ENCODE measurements around the gene CCDC88C. TPM values are rescaled to one million over a fixed set of nuclear protein-coding genes. Genes with fewer than 3 reads are reported as not detected.
"Not testable (repeated sequence)": the region's sequence is repeated elsewhere in the genome, so short reads cannot be mapped to it uniquely, and the experiment has no call there.

The CCDC88C gene
- total RNA-seq, 6 donors from 2014 or later = 33.1 to 119 (median 54.5) TPM

DNA sequence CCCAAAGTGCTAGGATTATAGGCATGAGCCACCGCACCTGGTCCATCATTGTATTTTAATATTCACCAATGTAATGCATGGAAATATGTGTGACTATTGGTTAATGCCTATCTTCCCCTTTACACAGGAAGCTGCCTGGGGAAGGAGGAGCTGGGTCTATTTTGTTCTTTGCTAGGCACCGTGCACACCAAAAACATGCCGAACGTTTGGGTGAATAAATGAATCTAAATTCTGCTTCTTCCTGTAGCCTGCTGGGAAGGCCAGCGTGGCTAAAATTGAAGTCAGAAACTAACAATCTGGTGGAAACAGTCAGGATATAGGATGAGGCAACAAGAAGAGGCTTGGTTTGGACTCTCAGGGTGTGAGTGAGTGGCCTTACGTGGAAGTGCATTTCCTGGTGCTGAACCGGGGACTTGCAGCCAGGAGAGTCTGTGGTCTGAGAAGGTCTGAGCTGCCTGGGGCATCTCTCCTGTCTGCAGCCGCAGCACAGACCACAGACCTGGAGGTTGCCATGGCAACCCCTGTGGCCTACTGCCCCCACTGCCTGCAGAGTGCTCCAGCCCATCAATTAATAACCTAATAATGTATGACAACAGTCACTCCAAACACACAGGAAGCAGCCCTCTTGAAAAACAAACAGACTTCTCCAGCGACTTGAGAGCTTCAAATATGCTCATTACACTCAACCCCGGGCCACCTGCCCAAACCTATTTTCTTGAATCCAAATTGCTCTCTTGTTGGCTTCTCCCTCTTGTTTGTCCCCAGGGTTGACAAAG lies 167.6 kb downstream of the CCDC88C start:
- WGBS, 2 donors = 27 to 37% methylated on average over 10 of the region's 10 CpGs
- no peaks in the 10 kb centered on the region for H3K36me3 ChIP-seq
- H3K27ac ChIP-seq = peak overlapping the region; percentile 50 to 70 (median 68)
- DNase-seq (peak; percentile 49 to 72), ATAC-seq (ENCODE audit: low FRiP score in 2 of 2) (peak; percentile 49 to 82)
- no peak overlapping the region for H3K4me3 ChIP-seq
- no peaks in the 10 kb centered on the region for H3K27me3 ChIP-seq
- no peaks in the 10 kb centered on the region for H3K9me3 ChIP-seq
- H3K4me1 ChIP-seq = peaks cover 35 to 63% (median 50%) of the 10 kb centered on the region in 4 donors
- TF ChIP-seq EP300 (IDR thresholded peaks at IDR 0.05) = peak in 1 of 4 donors; percentile 18
- TF ChIP-seq, protein P1, sequence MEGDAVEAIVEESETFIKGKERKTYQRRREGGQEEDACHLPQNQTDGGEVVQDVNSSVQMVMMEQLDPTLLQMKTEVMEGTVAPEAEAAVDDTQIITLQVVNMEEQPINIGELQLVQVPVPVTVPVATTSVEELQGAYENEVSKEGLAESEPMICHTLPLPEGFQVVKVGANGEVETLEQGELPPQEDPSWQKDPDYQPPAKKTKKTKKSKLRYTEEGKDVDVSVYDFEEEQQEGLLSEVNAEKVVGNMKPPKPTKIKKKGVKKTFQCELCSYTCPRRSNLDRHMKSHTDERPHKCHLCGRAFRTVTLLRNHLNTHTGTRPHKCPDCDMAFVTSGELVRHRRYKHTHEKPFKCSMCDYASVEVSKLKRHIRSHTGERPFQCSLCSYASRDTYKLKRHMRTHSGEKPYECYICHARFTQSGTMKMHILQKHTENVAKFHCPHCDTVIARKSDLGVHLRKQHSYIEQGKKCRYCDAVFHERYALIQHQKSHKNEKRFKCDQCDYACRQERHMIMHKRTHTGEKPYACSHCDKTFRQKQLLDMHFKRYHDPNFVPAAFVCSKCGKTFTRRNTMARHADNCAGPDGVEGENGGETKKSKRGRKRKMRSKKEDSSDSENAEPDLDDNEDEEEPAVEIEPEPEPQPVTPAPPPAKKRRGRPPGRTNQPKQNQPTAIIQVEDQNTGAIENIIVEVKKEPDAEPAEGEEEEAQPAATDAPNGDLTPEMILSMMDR (IDR thresholded peaks at IDR 0.05) = peak in 2 of 6 experiments; percentile 8 to 51
- TF ChIP-seq POLR2AphosphoS5 (IDR thresholded peaks at IDR 0.05) = peak in 1 of 2 donors; percentile 8
- no peak for TF ChIP-seq POLR2A (IDR thresholded peaks at IDR 0.05)

DNA sequence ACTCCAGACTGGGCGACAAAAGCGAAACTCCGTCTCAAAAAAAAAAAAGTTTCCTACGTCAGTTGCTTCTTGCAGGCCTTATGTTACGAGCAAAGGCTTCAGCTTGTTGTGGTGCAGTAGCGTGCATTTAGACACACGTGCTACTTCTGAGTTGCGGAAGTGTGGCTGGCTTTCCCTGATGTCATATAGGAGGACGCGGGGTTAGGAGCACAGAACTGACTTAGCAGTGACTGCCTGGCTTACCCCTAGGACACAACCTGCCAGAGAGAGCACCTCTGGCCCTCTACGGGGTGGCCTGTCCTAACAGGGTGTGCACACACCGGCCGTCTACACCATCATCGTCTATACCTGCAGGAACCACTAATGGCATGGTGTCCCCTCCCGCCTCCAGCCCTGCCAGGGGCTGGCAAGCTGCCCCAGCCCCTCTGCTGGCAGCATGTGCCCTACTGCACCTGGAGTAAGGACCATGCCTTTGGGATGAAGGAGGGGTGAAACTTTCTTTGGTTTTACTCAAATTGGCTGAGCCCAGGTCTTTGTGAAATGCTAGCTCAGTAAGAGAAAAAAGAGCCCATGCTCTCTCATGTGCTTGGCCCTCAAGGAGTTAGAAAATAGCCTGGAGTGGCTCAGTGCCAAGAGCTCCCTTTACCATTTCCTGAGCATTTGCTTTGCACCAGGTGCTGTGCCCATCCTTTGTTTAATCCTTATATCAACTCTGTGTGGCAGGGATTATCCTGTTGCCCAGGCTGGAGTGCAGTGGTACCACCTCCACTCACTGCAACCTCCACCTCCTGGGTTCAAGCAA lies 171.4 kb downstream of the CCDC88C start:
- ATAC-seq (ENCODE audit: low FRiP score in 2 of 2) = no peak
- Histone ChIP-seq H3K4me3 (no peak overlapping the region), H3K27me3 (no peaks in the 10 kb centered on the region), H3K4me1 (peaks cover 40 to 65% (median 55%) of the 10 kb centered on the region in 4 donors), H3K36me3 (no peaks in the 10 kb centered on the region), H3K27ac (peak overlapping the region in 1 of 4 donors; percentile 49), H3K9me3 (no peaks in the 10 kb centered on the region)
- TF ChIP-seq EP300 (IDR thresholded peaks at IDR 0.05) = no peak
- TF ChIP-seq POLR2A (IDR thresholded peaks at IDR 0.05) = peak in 1 of 4 donors; percentile 28
- peak in 1 of 2 donors; percentile 60 for DNase-seq
- WGBS, 2 donors = 87 to 94% methylated on average over 10 to 15 of the region's 15 CpGs

DNA sequence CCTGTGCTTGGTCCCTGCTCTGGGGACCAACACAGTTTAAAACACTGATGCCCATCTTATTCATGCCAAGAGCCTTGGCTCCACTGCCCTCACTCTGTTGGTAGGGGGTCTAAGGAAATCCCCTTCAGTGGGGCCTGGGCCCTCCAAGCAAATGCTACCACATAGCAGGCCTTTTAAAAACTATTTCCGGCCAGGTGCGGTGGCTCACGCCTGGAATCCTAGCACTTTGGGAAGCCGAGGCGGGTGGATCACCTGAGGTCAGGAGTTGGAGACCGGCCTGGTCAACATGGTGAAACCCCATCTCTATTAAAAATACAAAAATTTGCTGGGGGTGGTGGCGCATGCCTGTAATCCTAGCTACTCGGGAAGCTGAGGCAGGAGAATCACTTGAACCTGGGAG lies 172.0 kb downstream of the CCDC88C start:
- Histone ChIP-seq H3K27ac (peak overlapping the region in 3 of 4 donors; percentile 43 to 76 (median 73)), H3K4me1 (peaks cover 34 to 58% (median 48%) of the 10 kb centered on the region in 4 donors)
- not testable (repeated sequence) for H3K9me3 ChIP-seq; ATAC-seq (ENCODE audit: low FRiP score in 2 of 2); DNase-seq; H3K27me3 ChIP-seq; H3K36me3 ChIP-seq; H3K4me3 ChIP-seq
- WGBS, 2 donors = 96 to 100% methylated on average over 5 to 8 of the region's 8 CpGs

DNA sequence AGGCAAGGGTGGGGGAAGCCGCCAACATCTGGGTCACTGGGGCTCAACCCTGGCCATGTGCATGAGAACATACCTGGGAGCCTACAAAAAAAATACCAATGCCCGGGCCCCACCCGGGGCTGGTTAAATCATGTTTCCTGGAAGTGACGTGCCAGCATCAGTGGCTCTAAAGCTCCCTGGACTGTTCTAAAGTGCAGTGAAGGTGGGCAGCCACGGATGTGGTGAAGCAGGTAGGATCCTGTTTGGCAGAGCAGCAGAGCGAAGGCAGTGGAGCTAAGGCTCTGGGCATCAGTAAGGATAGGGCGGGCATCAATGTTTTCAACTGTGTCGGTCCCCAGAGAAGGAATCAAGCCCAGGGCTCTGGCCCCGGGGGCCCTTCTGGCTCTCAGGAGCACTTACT lies 172.6 kb downstream of the CCDC88C start:
- peak overlapping the region in 2 of 4 donors; percentile 8 to 15 for H3K4me3 ChIP-seq

DNA sequence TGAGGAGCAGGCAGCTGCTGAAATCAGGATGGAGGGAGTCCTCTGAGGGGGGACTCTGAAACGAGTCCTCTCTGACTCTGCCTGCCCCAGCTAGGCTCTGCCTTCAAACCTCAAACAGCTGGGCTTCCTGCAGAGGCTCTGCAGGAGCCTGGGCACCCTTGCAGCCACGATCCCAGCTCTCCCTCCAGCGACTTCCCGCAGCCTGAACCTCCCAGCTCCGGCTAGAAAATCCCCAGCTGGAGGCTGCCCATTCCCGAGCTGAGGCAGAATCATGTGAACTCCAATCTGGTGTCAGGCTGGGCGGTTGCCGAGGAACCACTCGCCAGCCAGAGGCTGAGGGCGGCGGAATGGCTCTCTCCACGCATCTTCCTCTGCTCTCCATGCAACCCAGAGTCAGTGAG lies 173.1 kb downstream of the CCDC88C start, which contains the start of gene GPR68:
TSS of gene GPR68 (minus strand) at position 204 of the 401 bp plus-strand sequence. CDS start 9,654 bp downstream, outside the sequence.
- ATAC-seq (ENCODE audit: low FRiP score in 2 of 2) (peak; percentile 10 to 59), DNase-seq (peak in 1 of 2 donors; percentile 74)
- Histone ChIP-seq H3K4me1 (peaks cover 23 to 47% (median 37%) of the 10 kb centered on the region in 4 donors), H3K27me3 (no peaks in the 10 kb centered on the region), H3K9me3 (no peaks in the 10 kb centered on the region), H3K27ac (peak within 1 kb of the TSS; percentile 5 to 76 (median 59)), H3K4me3 (peak within 1 kb of the TSS in 2 of 4 donors; percentile 8 to 15), H3K36me3 (no peaks in the 10 kb centered on the region)
- WGBS, 2 donors = 17 to 60% methylated on average over 2 to 12 of the region's 12 CpGs
- TF ChIP-seq POLR2A (IDR thresholded peaks at IDR 0.05) = no peak
- TF ChIP-seq POLR2AphosphoS5 (IDR thresholded peaks at IDR 0.05) = no peak
- no peak for TF ChIP-seq EP300 (IDR thresholded peaks at IDR 0.05)
- TF ChIP-seq, protein P1 (IDR thresholded peaks at IDR 0.05) = no peak

More for the DNA sequence above, 172.6 kb downstream of the CCDC88C start:
- peaks cover 29 to 52% (median 42%) of the 10 kb centered on the region in 4 donors for H3K4me1 ChIP-seq
- DNase-seq (no peak), ATAC-seq (ENCODE audit: low FRiP score in 2 of 2) (peak in 1 of 2 donors; percentile 42)
- peak overlapping the region; percentile 5 to 76 (median 59) for H3K27ac ChIP-seq
- no peaks in the 10 kb centered on the region for H3K36me3 ChIP-seq
- WGBS, 2 donors = 77 to 83% methylated on average over 7 to 9 of the region's 9 CpGs
- H3K9me3 ChIP-seq = no peaks in the 10 kb centered on the region
- no peaks in the 10 kb centered on the region for H3K27me3 ChIP-seq
- peak in 1 of 2 donors; percentile 5 for TF ChIP-seq POLR2AphosphoS5 (IDR thresholded peaks at IDR 0.05)
- no peak for TF ChIP-seq EP300 (IDR thresholded peaks at IDR 0.05)
- no peak for TF ChIP-seq POLR2A (IDR thresholded peaks at IDR 0.05)

DNA sequence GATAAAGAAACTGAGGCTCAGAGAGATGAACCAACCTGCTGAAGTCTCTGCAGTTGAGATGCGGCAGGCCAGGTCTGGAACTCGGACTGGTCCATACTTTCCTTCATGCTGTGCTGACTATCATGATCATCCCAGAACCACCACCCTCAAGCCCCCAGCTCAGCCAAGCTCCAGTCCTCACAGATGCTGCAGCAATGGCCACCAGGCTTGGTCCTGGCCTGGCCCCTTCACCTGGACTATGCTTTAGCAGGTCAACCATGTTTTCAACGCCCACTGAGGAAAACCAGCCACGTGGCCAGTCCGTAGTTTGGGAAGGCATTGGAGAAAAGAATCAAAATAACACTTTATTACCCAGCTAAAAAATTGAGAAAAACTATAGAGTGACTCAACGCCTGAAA lies 174.5 kb downstream of the CCDC88C start:
- H3K27ac ChIP-seq = peak overlapping the region in 3 of 4 donors; percentile 28 to 76 (median 73)
- ATAC-seq (ENCODE audit: low FRiP score in 2 of 2) (no peak), DNase-seq (no peak)
- peak overlapping the region in 2 of 4 donors; percentile 2 to 3 for H3K4me3 ChIP-seq
- no peak for TF ChIP-seq EP300 (IDR thresholded peaks at IDR 0.05)
- no peaks in the 10 kb centered on the region for H3K36me3 ChIP-seq
- WGBS, 2 donors = 75 to 77% methylated on average over 6 of the region's 6 CpGs
- H3K4me1 ChIP-seq = peaks cover 21 to 43% (median 36%) of the 10 kb centered on the region in 4 donors
- H3K9me3 ChIP-seq = no peaks in the 10 kb centered on the region
- H3K27me3 ChIP-seq = no peaks in the 10 kb centered on the region

All from upper lobe of left lung (tissue), 6 donors.